Raji (cell line): ENCODE measurements around the gene NINJ2.

ENCODE experiments used
- POLR2A ChIP-seq: IDR thresholded peaks from 2 replicates; pipeline ENCODE4 v1.6.1; 2011; ENCODE audit warnings: low read depth, low read length, control low read depth; ENCODE audit not compliant: insufficient read depth

NINJ2 gene

GRCh38 chr12:534216-534615 lies 129.0 kb downstream of the NINJ2 start:
- no peak for TF ChIP-seq POLR2A

- TF ChIP-seq POLR2A = no peak
These were observed 129.5 kb downstream of the NINJ2 start for GRCh38 chr12:533718-534117.

GRCh38 chr12:532908-533565 lies 130.2 kb downstream of the NINJ2 start:
- no peak for TF ChIP-seq POLR2A

- TF ChIP-seq POLR2A = no peak
These were observed 131.2 kb downstream of the NINJ2 start for GRCh38 chr12:531951-532585.

GRCh38 chr12:530821-531220 lies 132.4 kb downstream of the NINJ2 start:
- TF ChIP-seq POLR2A = no peak

GRCh38 chr12:530308-530707 lies 132.9 kb downstream of the NINJ2 start:
- TF ChIP-seq POLR2A = no peak

GRCh38 chr12:527729-528128 lies 135.5 kb downstream of the NINJ2 start:
- TF ChIP-seq POLR2A = no peak

GRCh38 chr12:527241-527640 lies 136.0 kb downstream of the NINJ2 start:
- TF ChIP-seq POLR2A = no peak

- TF ChIP-seq POLR2A = no peak
These were observed 137.2 kb downstream of the NINJ2 start for GRCh38 chr12:526089-526488.

GRCh38 chr12:524167-524951 lies 138.9 kb downstream of the NINJ2 start:
- TF ChIP-seq POLR2A = no peak

- TF ChIP-seq POLR2A = no peak
These were observed 140.4 kb downstream of the NINJ2 start for GRCh38 chr12:522692-523378.

GRCh38 chr12:520119-520518 lies 143.1 kb downstream of the NINJ2 start:
- no peak for TF ChIP-seq POLR2A

GRCh38 chr12:517538-517937 lies 145.7 kb downstream of the NINJ2 start:
- TF ChIP-seq POLR2A = no peak
